OCI-LY7 (cell line): Measurements from ENCODE around the gene TMC5. TPM values are rescaled to one million over a fixed set of nuclear protein-coding genes. Genes with fewer than 3 reads are reported as not detected.

Source experiments
- BruUV-seq: library from RNA; stranded (reverse); fragments of 400-500 nt; replicated peaks from 2 replicates; lab custom pipeline; 2021; lab: Mats Ljungman, UMichigan
- CTCF ChIA-PET: fragments of 300-600 bp; sonication (Branson Sonifier 250); formaldehyde crosslinking; loops from one replicate; lab custom pipeline; 2022; ENCODE audit warnings: antibody characterized with exemption; ENCODE audit not compliant: unreplicated experiment; lab: Charles Lee
- POLR2A ChIA-PET: fragments of 300-600 bp; sonication (Branson Sonifier 250); formaldehyde crosslinking; loops from one replicate; lab custom pipeline; 2022; ENCODE audit warnings: antibody characterized with exemption; lab: Charles Lee
- DNase-seq: peaks from one replicate; pipeline ENCODE4 v3.0.0-alpha.2; 2015; ENCODE audit warnings: low spot score
- H2AFZ ChIP-seq: fragments of 200-600 bp; sonication (generic), shearing (Covaris generic); 2 replicates; pipeline ENCODE4 v1.6.1; 2014; ENCODE audit warnings: mild to moderate bottlenecking, antibody characterized with exemption, low read length, moderate library complexity
- H3K27ac ChIP-seq: fragments of 200-600 bp; sonication (generic); 2 replicates; pipeline ENCODE4 v1.5.1; 2014; ENCODE audit warnings: mixed run types, low read depth, mild to moderate bottlenecking, moderate library complexity, low read length, inconsistent platforms; ENCODE audit not compliant: poor library complexity, severe bottlenecking
- H3K36me3 ChIP-seq: fragments of 200-600 bp; sonication (generic); 2 replicates; pipeline ENCODE4 v1.6.1; 2014; ENCODE audit warnings: mild to moderate bottlenecking, antibody characterized with exemption, low read length, moderate library complexity, mixed read lengths; ENCODE audit not compliant: insufficient read depth
- H3K4me1 ChIP-seq: fragments of 200-600 bp; sonication (generic); 2 replicates; pipeline ENCODE4 v1.5.1; 2014; ENCODE audit warnings: mild to moderate bottlenecking, low read length; ENCODE audit not compliant: insufficient read depth, poor library complexity, severe bottlenecking
- H3K4me2 ChIP-seq: fragments of 200-600 bp; sonication (generic); 2 replicates; pipeline ENCODE4 v1.6.1; 2014; ENCODE audit warnings: mild to moderate bottlenecking, low read length
- H3K4me3 ChIP-seq: fragments of 200-600 bp; sonication (generic); 2 replicates; pipeline ENCODE4 v1.5.1; 2014; ENCODE audit warnings: mild to moderate bottlenecking, low read depth, low read length; ENCODE audit not compliant: poor library complexity, severe bottlenecking
- H3K79me2 ChIP-seq: fragments of 200-600 bp; sonication (generic); 2 replicates; pipeline ENCODE4 v1.6.1; 2016; ENCODE audit warnings: low read depth, mild to moderate bottlenecking, low read length, moderate library complexity, mixed read lengths; ENCODE audit not compliant: insufficient read depth
- H3K9me2 ChIP-seq: fragments of 200-600 bp; sonication (generic); 2 replicates; pipeline ENCODE4 v1.6.1; 2016; ENCODE audit warnings: mild to moderate bottlenecking, low read length, mixed read lengths; ENCODE audit not compliant: insufficient read depth
- H3K9me3 ChIP-seq: fragments of 200-600 bp; sonication (generic); 2 replicates; pipeline ENCODE4 v1.6.1; 2014; ENCODE audit warnings: mild to moderate bottlenecking, mixed run types, low read length, mixed read lengths
- H4K20me1 ChIP-seq: fragments of 200-600 bp; sonication (generic); 2 replicates; pipeline ENCODE4 v1.6.1; 2014; ENCODE audit warnings: mild to moderate bottlenecking, antibody characterized with exemption, low read length, moderate library complexity, mixed read lengths; ENCODE audit not compliant: insufficient read depth
- EZH2phosphoT487 ChIP-seq: fragments of 200-600 bp; sonication (generic); IDR thresholded peaks from 2 replicates; pipeline ENCODE4 v1.6.1; 2018; ENCODE audit warnings: low read depth, borderline replicate concordance, mild to moderate bottlenecking, mixed run types, antibody characterized with exemption, low read length, moderate library complexity, mixed read lengths
- intact Hi-C: fragments of 100-400 bp; cut with micrococcal nuclease; formaldehyde crosslinking; loops from one replicate; pipeline ENCODE4 v1.10.0; 2022; ENCODE audit not compliant: unreplicated experiment
- total RNA-seq, 2 experiments: library from RNA; depleted of rRNA in 1 of 2; stranded (reverse); fragments of >200 nt in 1 of 2; shearing (Covaris generic) in 1 of 2; gene quantifications; 2 replicates each; pipeline ENCODE4 v1.2.3, GENCODE V29; 2014 to 2022
- TF ChIP-seq, protein P1 (sequence below): fragments of 200-600 bp; sonication (generic); conservative IDR thresholded peaks from 2 replicates; pipeline ENCODE4 v1.5.1; 2014; ENCODE audit warnings: mild to moderate bottlenecking, antibody characterized with exemption, low read length, moderate library complexity, mixed read lengths

The TMC5 gene
- total RNA-seq, 2 experiments from 2014 or later = not detected

DNA sequence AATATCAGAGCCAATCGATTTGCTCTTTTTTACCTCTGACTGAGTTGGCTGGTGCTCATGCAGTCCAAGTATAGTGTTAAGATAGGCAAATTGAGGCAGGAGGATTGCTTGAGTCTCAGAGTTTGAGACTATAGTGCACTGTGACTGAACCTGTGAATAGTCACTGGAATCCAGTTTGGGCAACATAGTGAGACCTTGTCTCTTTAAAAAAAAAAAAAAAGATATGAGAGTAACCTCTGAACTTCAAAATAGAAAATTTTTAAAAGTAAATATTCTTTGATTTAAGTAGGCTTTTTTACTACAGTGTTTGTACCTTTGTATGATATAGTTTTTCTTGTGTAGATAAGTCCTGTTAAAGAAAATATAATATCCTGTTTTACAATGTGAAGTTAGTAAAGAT, 109.5 kb downstream of the TMC5 start:
- H3K36me3 ChIP-seq = peaks cover 54% of the 10 kb centered on the region
- no peak overlapping the region for H3K4me3 ChIP-seq
- peaks cover 43% of the 10 kb centered on the region for H3K79me2 ChIP-seq
- intact Hi-C loops = no loop called here
- H2AFZ ChIP-seq = no peak overlapping the region
- TF ChIP-seq, protein P1, sequence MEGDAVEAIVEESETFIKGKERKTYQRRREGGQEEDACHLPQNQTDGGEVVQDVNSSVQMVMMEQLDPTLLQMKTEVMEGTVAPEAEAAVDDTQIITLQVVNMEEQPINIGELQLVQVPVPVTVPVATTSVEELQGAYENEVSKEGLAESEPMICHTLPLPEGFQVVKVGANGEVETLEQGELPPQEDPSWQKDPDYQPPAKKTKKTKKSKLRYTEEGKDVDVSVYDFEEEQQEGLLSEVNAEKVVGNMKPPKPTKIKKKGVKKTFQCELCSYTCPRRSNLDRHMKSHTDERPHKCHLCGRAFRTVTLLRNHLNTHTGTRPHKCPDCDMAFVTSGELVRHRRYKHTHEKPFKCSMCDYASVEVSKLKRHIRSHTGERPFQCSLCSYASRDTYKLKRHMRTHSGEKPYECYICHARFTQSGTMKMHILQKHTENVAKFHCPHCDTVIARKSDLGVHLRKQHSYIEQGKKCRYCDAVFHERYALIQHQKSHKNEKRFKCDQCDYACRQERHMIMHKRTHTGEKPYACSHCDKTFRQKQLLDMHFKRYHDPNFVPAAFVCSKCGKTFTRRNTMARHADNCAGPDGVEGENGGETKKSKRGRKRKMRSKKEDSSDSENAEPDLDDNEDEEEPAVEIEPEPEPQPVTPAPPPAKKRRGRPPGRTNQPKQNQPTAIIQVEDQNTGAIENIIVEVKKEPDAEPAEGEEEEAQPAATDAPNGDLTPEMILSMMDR = no peak
- no peak for TF ChIP-seq EZH2phosphoT487
- peaks cover 32% of the 10 kb centered on the region for H3K4me1 ChIP-seq
- H3K9me2 ChIP-seq = no peaks in the 10 kb centered on the region
- no peak overlapping the region; the same call in 1 of the 2 replicates for H3K4me2 ChIP-seq
- no peaks in the 10 kb centered on the region; the same call in 1 of the 2 replicates for H4K20me1 ChIP-seq
- BruUV-seq = no TSS peak
- DNase-seq = no peak
- ChIA-PET CTCF (no interaction called here), POLR2A (interaction anchor here (0.8 kb wide), 1 partner anchor 408 kb away, joined by 5 read pairs; no protein-coding TSS in a partner anchor)
- H3K27ac ChIP-seq = no peak overlapping the region
- H3K9me3 ChIP-seq = no peaks in the 10 kb centered on the region

DNA sequence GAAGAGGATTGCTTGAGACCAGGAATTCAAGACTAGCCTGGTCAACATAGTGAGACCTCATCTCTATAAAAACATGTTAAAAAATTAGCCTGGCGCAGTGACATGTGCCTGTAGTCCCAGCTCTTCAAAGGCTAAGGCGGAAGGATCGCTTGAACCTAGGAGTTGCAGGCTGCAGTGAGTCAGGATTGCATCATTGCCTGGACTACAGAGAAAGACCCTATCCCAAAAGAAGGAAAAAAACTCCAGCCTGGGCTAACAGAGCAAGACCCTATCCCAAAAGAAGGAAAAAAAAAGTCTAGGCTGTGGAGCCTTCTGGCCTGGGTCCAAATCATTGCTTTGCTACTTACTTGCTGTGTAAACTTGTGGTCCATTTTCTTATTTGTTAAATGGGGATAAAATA, 111.0 kb downstream of the TMC5 start:
- POLR2A ChIA-PET = no interaction called here
- Histone ChIP-seq H3K4me3 (no peak overlapping the region), H3K4me2 (no peak overlapping the region), H3K9me3 (no peaks in the 10 kb centered on the region), H3K4me1 (peaks cover 18% of the 10 kb centered on the region), H2AFZ (no peak overlapping the region), H3K36me3 (peaks cover 69% of the 10 kb centered on the region), H4K20me1 (no peaks in the 10 kb centered on the region; the same call in 1 of the 2 replicates), H3K27ac (no peak overlapping the region), H3K9me2 (no peaks in the 10 kb centered on the region), H3K79me2 (peaks cover 43% of the 10 kb centered on the region)
- BruUV-seq = no TSS peak
- DNase-seq = no peak
- intact Hi-C loops = no loop called here
- CTCF ChIA-PET = no interaction called here
- TF ChIP-seq EZH2phosphoT487 = no peak
- TF ChIP-seq, protein P1 = no peak

DNA sequence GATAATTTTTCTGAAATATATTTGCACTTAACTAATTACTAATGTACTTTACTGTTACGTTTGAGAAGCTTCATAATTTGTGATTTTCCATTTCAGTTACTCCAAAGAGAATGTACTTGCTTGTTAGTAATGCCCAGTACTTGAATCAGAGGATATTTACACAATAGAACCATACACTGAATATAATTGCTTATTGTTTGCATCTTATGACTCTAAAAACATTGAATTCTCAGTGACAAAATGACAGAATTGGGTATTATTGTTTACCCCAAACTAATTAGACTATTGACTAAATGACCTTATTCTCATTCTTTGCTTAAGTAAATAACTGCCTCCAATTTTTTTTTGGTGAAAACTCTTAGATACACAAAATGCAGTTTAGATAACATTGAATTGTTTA, 114.9 kb downstream of the TMC5 start:
- peaks cover 6% of the 10 kb centered on the region; the same call in 1 of the 2 replicates for H3K79me2 ChIP-seq
- H3K4me1 ChIP-seq = no peaks in the 10 kb centered on the region
- no peaks in the 10 kb centered on the region for H3K9me3 ChIP-seq
- no peak overlapping the region for H3K27ac ChIP-seq
- DNase-seq = no peak
- intact Hi-C loops = no loop called here
- H2AFZ ChIP-seq = no peak overlapping the region
- no TSS peak for BruUV-seq
- no peak overlapping the region for H3K4me2 ChIP-seq
- TF ChIP-seq, protein P1 = no peak
- no peak for TF ChIP-seq EZH2phosphoT487
- ChIA-PET POLR2A (no interaction called here), CTCF (no interaction called here)
- no peaks in the 10 kb centered on the region for H3K9me2 ChIP-seq
- H3K36me3 ChIP-seq = peaks cover 94% of the 10 kb centered on the region
- H4K20me1 ChIP-seq = no peaks in the 10 kb centered on the region
- no peak overlapping the region for H3K4me3 ChIP-seq
